T follicular helper cell (primary cell): ENCODE results near the gene HOXB9.

Source experiments
- DNase-seq: peaks from one replicate; pipeline ENCODE4 v3.0.0-alpha.2; 2020; ENCODE audit warnings: low read depth

HOXB9 gene

GRCh38 chr17:48639982-48640857 lies 14.1 kb upstream of the HOXB9 start:
- DNase-seq = no peak

- DNase-seq = no peak
Measured at GRCh38 chr17:48639136-48639535, 13.0 kb upstream of the HOXB9 start.

GRCh38 chr17:48637323-48638260 lies 11.4 kb upstream of the HOXB9 start:
- DNase-seq = no peak

- DNase-seq = peak; percentile 52
Measured at GRCh38 chr17:48636177-48637018, 10.2 kb upstream of the HOXB9 start.

GRCh38 chr17:48634493-48635208 lies 8.5 kb upstream of the HOXB9 start:
- no peak for DNase-seq

- DNase-seq = no peak
Measured at GRCh38 chr17:48633266-48633677, 7.1 kb upstream of the HOXB9 start.

GRCh38 chr17:48632579-48633265 lies 6.6 kb upstream of the HOXB9 start:
- DNase-seq = no peak

GRCh38 chr17:48631693-48632578 lies 5.8 kb upstream of the HOXB9 start:
- no peak for DNase-seq

GRCh38 chr17:48630925-48631692 lies 5.0 kb upstream of the HOXB9 start:
- no peak for DNase-seq

GRCh38 chr17:48630009-48630924 lies 4.1 kb upstream of the HOXB9 start:
- DNase-seq = no peak

- DNase-seq = no peak
Measured at GRCh38 chr17:48629411-48629759, 3.2 kb upstream of the HOXB9 start.

GRCh38 chr17:48628649-48629410 lies 2.7 kb upstream of the HOXB9 start:
- no peak for DNase-seq

- no peak for DNase-seq
Measured at GRCh38 chr17:48627623-48628521, 1.7 kb upstream of the HOXB9 start.

GRCh38 chr17:48627118-48627597 lies 1.0 kb upstream of the HOXB9 start:
- no peak for DNase-seq

- no peak for DNase-seq
Measured at GRCh38 chr17:48625495-48626244, 488 bp downstream of the HOXB9 start.
